H1 (cell line): ENCODE results near the gene CCDC117. TPM values are rescaled to one million over a fixed set of nuclear protein-coding genes. Genes with fewer than 3 reads are reported as not detected.

Experiments
- CTCF ChIA-PET: fragments of 300-600 bp; sonication (Branson Sonifier 250); formaldehyde crosslinking; loops from one replicate; lab custom pipeline; 2021; ENCODE audit not compliant: partially characterized antibody; lab: Charles Lee
- POLR2A ChIA-PET: fragments of 300-600 bp; sonication (Branson Sonifier 250); formaldehyde crosslinking; loops from one replicate; lab custom pipeline; 2021; ENCODE audit warnings: inconsistent platforms; ENCODE audit not compliant: partially characterized antibody; lab: Charles Lee
- DNase-seq, 2 experiments: peaks; one replicate each; pipeline versions ENCODE4 v3.0.0 to v3.0.0-alpha.2; 2010 to 2022; ENCODE audit warnings: low spot score in 2 of 2, low read depth in 1 of 2, mixed read lengths in 1 of 2
- FAIRE-seq: peaks from 2 replicates; lab custom pipeline; 2011; peaks lifted over from hg19 to GRCh38; lab: Jason Lieb, UNC
- H2AFZ ChIP-seq: 2 replicates; pipeline ENCODE4 v1.8.1; 2012; ENCODE audit warnings: low read length, inconsistent platforms
- H2AK5ac ChIP-seq: 2 replicates; pipeline ENCODE4 v1.6.1; 2013; ENCODE audit warnings: low read depth, low read length
- H2BK120ac ChIP-seq: replicated peaks from 2 replicates; pipeline ENCODE3; 2013; ENCODE audit warnings: low read depth, low read length, inconsistent platforms
- H2BK12ac ChIP-seq: 2 replicates; pipeline ENCODE4 v1.6.1; 2013; ENCODE audit warnings: low read depth, low read length
- H2BK15ac ChIP-seq: 2 replicates; pipeline ENCODE4 v1.6.1; 2013; ENCODE audit warnings: low read length
- H2BK20ac ChIP-seq: 2 replicates; pipeline ENCODE4 v1.6.1; 2013; ENCODE audit warnings: low read length
- H2BK5ac ChIP-seq: 2 replicates; pipeline ENCODE4 v1.6.1; 2013; ENCODE audit warnings: low read depth, low read length
- H3K14ac ChIP-seq: 2 replicates; pipeline ENCODE4 v1.6.1; 2013; ENCODE audit warnings: inconsistent platforms; ENCODE audit not compliant: insufficient read length
- H3K18ac ChIP-seq: 2 replicates; pipeline ENCODE4 v1.6.1; 2013; ENCODE audit warnings: low read length; ENCODE audit errors: extremely low read depth
- H3K23ac ChIP-seq: 2 replicates; pipeline ENCODE4 v1.6.1; 2013; ENCODE audit warnings: inconsistent platforms; ENCODE audit not compliant: insufficient read length
- H3K23me2 ChIP-seq: 2 replicates; pipeline ENCODE4 v1.6.1; 2013; ENCODE audit warnings: low read depth, low read length
- H3K27ac ChIP-seq: 2 replicates; pipeline ENCODE4 v1.6.1; 2011; ENCODE audit warnings: low read depth, low read length, inconsistent platforms
- H3K27me3 ChIP-seq, 4 experiments: replicated peaks in 1 of 4; 1 replicate in 1 of 4; 2 replicates in 3 of 4; pipeline versions ENCODE4 v1.6.1 to v1.8.1; 2011 to 2013; ENCODE audit warnings: low read length in 3 of 4, mild to moderate bottlenecking in 3 of 4, inconsistent platforms in 2 of 4, mixed read lengths in 2 of 4, moderate library complexity in 1 of 4; ENCODE audit not compliant: control insufficient read depth in 3 of 4, insufficient read depth in 3 of 4; ENCODE audit errors: extremely low read depth in 1 of 4
- H3K36me3 ChIP-seq, 4 experiments: 2 replicates each; pipeline versions ENCODE4 v1.6.1 to v1.8.1; 2011 to 2013; ENCODE audit warnings: mild to moderate bottlenecking in 4 of 4, low read length in 3 of 4, moderate library complexity in 2 of 4, control low read depth in 1 of 4, inconsistent platforms in 1 of 4; ENCODE audit not compliant: insufficient read depth in 4 of 4, control insufficient read depth in 2 of 4
- H3K4ac ChIP-seq: replicated peaks from 2 replicates; pipeline ENCODE3; 2013; ENCODE audit warnings: low read length, low read depth, mixed read lengths, inconsistent platforms; ENCODE audit not compliant: insufficient read length
- H3K4me1 ChIP-seq, 4 experiments: replicated peaks in 1 of 4; 1 replicate in 1 of 4; 2 replicates in 3 of 4; pipeline versions ENCODE4 v1.6.1 to v1.8.1; 2011 to 2013; ENCODE audit warnings: low read length in 3 of 4, inconsistent platforms in 2 of 4, mixed read lengths in 1 of 4; ENCODE audit not compliant: insufficient read depth in 4 of 4, control insufficient read depth in 3 of 4
- H3K4me2 ChIP-seq, 2 experiments: 2 replicates each; pipeline versions ENCODE4 v1.6.1 to v1.8.1; 2011 to 2013; ENCODE audit warnings: low read depth in 2 of 2, low read length in 2 of 2, control low read depth in 1 of 2, inconsistent platforms in 1 of 2, mild to moderate bottlenecking in 1 of 2; ENCODE audit not compliant: insufficient read depth in 1 of 2
- H3K4me3 ChIP-seq, 4 experiments: fragments of 200-600, 300-600 bp in 1 of 4; sonication (generic), shearing (Covaris generic), sonication (Bioruptor Twin) in 1 of 4; 2 replicates each; pipeline versions ENCODE4 v1.5.1 to v1.8.1; 2011 to 2016; ENCODE audit warnings: low read length in 4 of 4, low read depth in 3 of 4, control low read depth in 2 of 4, inconsistent platforms in 2 of 4, mild to moderate bottlenecking in 2 of 4, mixed read lengths in 1 of 4, moderate library complexity in 1 of 4; ENCODE audit not compliant: insufficient read depth in 2 of 4; ENCODE audit errors: extremely low read depth in 1 of 4
- H3K56ac ChIP-seq: replicated peaks from 2 replicates; pipeline ENCODE3; 2013; ENCODE audit warnings: low read depth, mild to moderate bottlenecking, mixed read lengths, low read length, inconsistent platforms; ENCODE audit not compliant: insufficient read length
- H3K79me1 ChIP-seq: 2 replicates; pipeline ENCODE4 v1.6.1; 2013; ENCODE audit warnings: low read depth, low read length, control low read depth
- H3K79me2 ChIP-seq, 2 experiments: 2 replicates each; pipeline versions ENCODE4 v1.6.1 to v1.8.1; 2012 to 2013; ENCODE audit warnings: low read length in 2 of 2, mild to moderate bottlenecking in 2 of 2, inconsistent platforms in 1 of 2; ENCODE audit not compliant: insufficient read depth in 2 of 2, control insufficient read depth in 1 of 2
- H3K9ac ChIP-seq, 4 experiments: replicated peaks in 1 of 4; 1 replicate in 1 of 4; 2 replicates in 3 of 4; pipeline versions ENCODE4 v1.6.1 to v1.8.1; 2011 to 2013; ENCODE audit warnings: low read depth in 3 of 4, low read length in 3 of 4, control low read depth in 2 of 4, mild to moderate bottlenecking in 2 of 4, moderate library complexity in 2 of 4, inconsistent platforms in 1 of 4; ENCODE audit errors: extremely low read depth in 1 of 4
- H3K9me3 ChIP-seq, 2 experiments: 2 replicates each; pipeline versions ENCODE4 v1.6.1 to v1.8.1; 2012 to 2013; ENCODE audit warnings: mild to moderate bottlenecking in 2 of 2, moderate library complexity in 2 of 2, control low read depth in 1 of 2, inconsistent platforms in 1 of 2, low read depth in 1 of 2, low read length in 1 of 2, mixed read lengths in 1 of 2; ENCODE audit not compliant: insufficient read depth in 2 of 2
- H4K20me1 ChIP-seq, 2 experiments: replicated peaks in 1 of 2; 2 replicates each; pipeline versions ENCODE3 to v1.8.1; 2011 to 2013; ENCODE audit warnings: inconsistent platforms in 2 of 2, low read length in 2 of 2, mild to moderate bottlenecking in 1 of 2; ENCODE audit not compliant: insufficient read depth in 2 of 2, control insufficient read depth in 1 of 2
- H4K5ac ChIP-seq: 2 replicates; pipeline ENCODE4 v1.6.1; 2013; ENCODE audit warnings: low read length, low read depth, mixed read lengths, inconsistent platforms; ENCODE audit not compliant: insufficient read length
- H4K8ac ChIP-seq: 2 replicates; pipeline ENCODE4 v1.8.0; 2013; ENCODE audit warnings: mild to moderate bottlenecking, moderate library complexity, low read length, inconsistent platforms; ENCODE audit not compliant: insufficient read depth; ENCODE audit errors: extremely low read depth
- H4K91ac ChIP-seq: replicated peaks from 2 replicates; pipeline ENCODE3; 2013; ENCODE audit warnings: low read length, mixed read lengths, inconsistent platforms; ENCODE audit not compliant: insufficient read length
- ATF2 ChIP-seq: IDR thresholded peaks from 2 replicates; pipeline ENCODE4 v1.6.1; 2012; ENCODE audit warnings: low read length, inconsistent platforms
- ATF3 ChIP-seq: IDR thresholded peaks from 2 replicates; pipeline ENCODE4 v1.6.1; 2011; ENCODE audit warnings: low read depth, mild to moderate bottlenecking, low read length; ENCODE audit not compliant: insufficient read depth
- CEBPB ChIP-seq: IDR thresholded peaks from 2 replicates; pipeline ENCODE4 v1.6.1; 2012; ENCODE audit warnings: low read depth, low read length
- JUND ChIP-seq: IDR thresholded peaks from 2 replicates; pipeline ENCODE4 v1.6.1; 2011; ENCODE audit warnings: mild to moderate bottlenecking, improper control_type of control experiment, low read length
- POLR2AphosphoS5 ChIP-seq: IDR thresholded peaks from 2 replicates; pipeline ENCODE4 v1.6.1; 2011; ENCODE audit warnings: low read depth, low read length
- SIN3A ChIP-seq, 2 experiments: IDR thresholded peaks in 1 of 2; conservative IDR thresholded peaks in 1 of 2; 2 replicates each; pipeline ENCODE4 v1.6.1; 2011 to 2012; ENCODE audit warnings: low read length in 2 of 2, improper control_type of control experiment in 1 of 2, low read depth in 1 of 2, mild to moderate bottlenecking in 1 of 2
- TAF1 ChIP-seq: IDR thresholded peaks from 2 replicates; pipeline ENCODE4 v1.6.1; 2011; ENCODE audit warnings: mild to moderate bottlenecking, low read depth, low read length
- TBP ChIP-seq: IDR thresholded peaks from 2 replicates; pipeline ENCODE4 v1.6.1; 2011; ENCODE audit warnings: low read depth, low read length, improper control_type of control experiment
- WGBS, 2 experiments: shearing (Covaris generic) in 1 of 2; methylation state at CpG; one replicate each; pipeline versions ENCODE4 v1.1.6 to v1.1.7; 2013 to 2015; ENCODE audit warnings: low lambda C conversion rate in 2 of 2, mixed read lengths in 2 of 2, inconsistent platforms in 1 of 2, low coverage in 1 of 2, missing lambda C conversion rate in 1 of 2; ENCODE audit not compliant: insufficient replicate concordance in 2 of 2, insufficient coverage in 1 of 2, insufficient read length in 1 of 2; ENCODE audit errors: extremely low coverage in 1 of 2, missing lambda C conversion rate in 1 of 2; 5-methylcytosine and 5-hydroxymethylcytosine counted together
- polyA plus RNA-seq, 7 experiments: library from polyadenylated mRNA; depleted of rRNA in 3 of 7; stranded (reverse) in 5 of 7; unstranded in 2 of 7; fragments of >200 nt in 5 of 7; fragments of 200-250 nt in 2 of 7; gene quantifications; 1 replicate in 5 of 7; 2 replicates in 1 of 7; 4 replicates in 1 of 7; pipeline versions ENCODE4 v1.2.1 to v1.2.3, GENCODE V29; 2011 to 2013; ENCODE audit warnings: missing spikeins in 2 of 7, mixed read lengths in 2 of 7
- total RNA-seq: library from RNA; stranded (reverse); fragmentation: NEBNext Ultra II Directional; extraction: Animal tissue kit (Norgen Biotek cat#: 25700); gene quantifications from 2 replicates; pipeline ENCODE4 v1.2.1, GENCODE V29; 2021

Gene CCDC117
- total and polyA plus RNA-seq, 2 of the 8 experiments (the other 6 are each of a cell fraction or from before 2014, with no cell fraction given): 9.1 to 43.1 TPM

GRCh38 chr22:28798810-28799605, 26.5 kb downstream of the CCDC117 start:
- CTCF ChIA-PET: interaction anchor here (0.6 to 1.1 kb wide), 4 partner anchors 9 to 241 kb away, joined by 3 to 4 read pairs (median 3); no protein-coding TSS in a partner anchor
- Histone ChIP-seq H3K79me1 (no peaks in the 10 kb centered on the region; the same call in none of the 2 replicates), H4K5ac (peak overlapping the region; percentile 26), H3K27ac (peak overlapping the region; percentile 24; the same call in 1 of the 2 replicates), H3K18ac (peak overlapping the region; percentile 57), H2BK120ac (no peak overlapping the region), H3K79me2 (peaks cover 10 to 34% of the 10 kb centered on the region in 2 experiments), H2BK15ac (no peak overlapping the region), H2BK20ac (no peak overlapping the region), H4K20me1 (peaks cover 3 to 8% of the 10 kb centered on the region in 2 experiments), H4K8ac (no peak overlapping the region), H2BK5ac (peak overlapping the region; percentile 82), H3K23ac (no peak overlapping the region), H3K56ac (peak overlapping the region; percentile 36), H2AK5ac (0 out of 2 replicates have a peak overlapping the region, but pooled peaks have one; percentile 66), H3K27me3 (no peaks in the 10 kb centered on the region), H3K4me2 (peak overlapping the region; percentile 84 to 93), H3K14ac (no peak overlapping the region), H3K4ac (peak overlapping the region; percentile 19), H2AFZ (no peak overlapping the region), H3K4me1 (peaks cover 0 to 3% (median under 1%) of the 10 kb centered on the region in 4 experiments; a peak in 1 of 7 replicates), H3K9me3 (no peaks in the 10 kb centered on the region), H4K91ac (no peak overlapping the region), H3K4me3 (peak overlapping the region; percentile 78 to 97 (median 90)), H3K23me2 (peaks cover 4% of the 10 kb centered on the region), H2BK12ac (peak overlapping the region; percentile 9; the same call in 1 of the 2 replicates), H3K36me3 (peaks cover 22 to 51% (median 38%) of the 10 kb centered on the region in 4 experiments), H3K9ac (peak overlapping the region; percentile 91 to 99 (median 96))
- DNase-seq (no peak), FAIRE-seq (no peak)
- TF ChIP-seq CEBPB (peak; percentile 90), POLR2AphosphoS5 (no peak; the same call in 1 of the 2 replicates), ATF2 (no peak), ATF3 (0 out of 2 replicates have a peak, but pooled peaks have one; percentile 50), TBP (peak; percentile 45; the same call in 1 of the 2 replicates), TAF1 (peak; percentile 43; the same call in 1 of the 2 replicates), SIN3A (conservative IDR thresholded peaks at IDR 0.05 in 1 of 2, IDR thresholded peaks at IDR 0.05 in 1 of 2; ENCODE audit: low read depth in 1 of 2, low read length in 2 of 2) (0 out of 4 replicates have a peak, but pooled peaks of 1 of the 2 experiments have one; percentile 21), JUND (peak; percentile 67; the same call in 1 of the 2 replicates)
- 37% methylated on average over 7 of the region's 7 CpGs; no CpG with 5 or more reads in 1 of the 2 experiments for WGBS, 2 experiments
- POLR2A ChIA-PET: interaction anchor here (0.7 to 10.0 kb wide), 22 partner anchors 9 to 682 kb away, joined by 3 to 100 read pairs (median 5); partner anchors contain the start of genes CCDC117, EWSR1 and RHBDD3
